Measurements from ENCODE around the gene TLE5.

TLE5 gene

DNA sequence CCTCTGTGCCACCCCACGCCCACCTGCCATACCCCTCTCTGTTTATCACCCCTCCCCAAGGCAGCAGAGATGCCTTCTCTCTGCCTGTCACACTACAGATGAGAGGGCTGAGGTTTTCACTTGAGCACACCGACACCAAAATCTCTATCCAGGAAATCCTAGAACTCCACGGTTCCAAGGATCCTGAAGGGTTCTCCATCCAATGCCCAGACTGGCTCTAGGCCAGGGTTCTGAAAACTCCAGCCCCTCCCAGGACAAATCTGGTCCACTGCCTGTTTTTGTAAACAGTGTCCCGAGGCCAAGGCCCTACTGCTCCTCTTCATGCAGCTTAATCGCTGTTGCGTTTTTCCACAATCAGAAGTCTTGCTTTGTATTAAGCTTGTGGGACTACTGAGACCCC is 53.3 kb downstream of the TLE5 start:
- Histone ChIP-seq H3K4me3 (ENCODE audit: low read depth, low read length) (no peak overlapping the region), H3K9ac (ENCODE audit: low read depth, low read length) (no peak overlapping the region), H3K27me3 (ENCODE audit: control insufficient read depth, insufficient read depth, low read length) (no peaks in the 10 kb centered on the region), H3K4me1 (ENCODE audit: control insufficient read depth, insufficient read depth, low read length) (no peaks in the 10 kb centered on the region), H3K9me3 (ENCODE audit: control insufficient read depth, insufficient read depth, low read length) (no peaks in the 10 kb centered on the region), H3K36me3 (ENCODE audit: control insufficient read depth, insufficient read depth, low read length) (no peaks in the 10 kb centered on the region)

DNA sequence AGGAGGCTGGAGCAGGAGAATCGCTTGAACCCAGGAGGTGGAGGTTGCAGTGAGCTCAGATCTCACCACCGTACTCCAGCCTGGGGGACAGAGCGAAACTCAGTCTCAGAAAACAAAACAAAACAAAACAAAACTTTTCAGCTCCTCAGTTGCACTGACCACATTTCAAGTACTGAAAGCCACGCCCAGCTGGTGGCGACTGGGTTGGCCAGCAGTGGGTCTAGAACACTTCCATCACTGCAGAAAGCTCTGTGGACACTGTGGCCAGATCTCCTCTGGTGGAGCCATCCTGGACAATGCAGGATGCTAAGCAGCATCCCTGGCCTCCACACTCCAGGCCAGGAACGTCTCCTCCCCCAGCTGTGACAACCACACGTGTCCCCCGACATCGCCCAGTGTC is 54.3 kb downstream of the TLE5 start:
- H3K36me3 ChIP-seq (ENCODE audit: control insufficient read depth, insufficient read depth, low read length) = no peaks in the 10 kb centered on the region
- no peaks in the 10 kb centered on the region for H3K27me3 ChIP-seq (ENCODE audit: control insufficient read depth, insufficient read depth, low read length)
- H3K4me3 ChIP-seq (ENCODE audit: low read depth, low read length) = no peak overlapping the region
- no peaks in the 10 kb centered on the region for H3K4me1 ChIP-seq (ENCODE audit: control insufficient read depth, insufficient read depth, low read length)
- H3K9ac ChIP-seq (ENCODE audit: low read depth, low read length) = no peak overlapping the region
- H3K9me3 ChIP-seq (ENCODE audit: control insufficient read depth, insufficient read depth, low read length) = no peaks in the 10 kb centered on the region

DNA sequence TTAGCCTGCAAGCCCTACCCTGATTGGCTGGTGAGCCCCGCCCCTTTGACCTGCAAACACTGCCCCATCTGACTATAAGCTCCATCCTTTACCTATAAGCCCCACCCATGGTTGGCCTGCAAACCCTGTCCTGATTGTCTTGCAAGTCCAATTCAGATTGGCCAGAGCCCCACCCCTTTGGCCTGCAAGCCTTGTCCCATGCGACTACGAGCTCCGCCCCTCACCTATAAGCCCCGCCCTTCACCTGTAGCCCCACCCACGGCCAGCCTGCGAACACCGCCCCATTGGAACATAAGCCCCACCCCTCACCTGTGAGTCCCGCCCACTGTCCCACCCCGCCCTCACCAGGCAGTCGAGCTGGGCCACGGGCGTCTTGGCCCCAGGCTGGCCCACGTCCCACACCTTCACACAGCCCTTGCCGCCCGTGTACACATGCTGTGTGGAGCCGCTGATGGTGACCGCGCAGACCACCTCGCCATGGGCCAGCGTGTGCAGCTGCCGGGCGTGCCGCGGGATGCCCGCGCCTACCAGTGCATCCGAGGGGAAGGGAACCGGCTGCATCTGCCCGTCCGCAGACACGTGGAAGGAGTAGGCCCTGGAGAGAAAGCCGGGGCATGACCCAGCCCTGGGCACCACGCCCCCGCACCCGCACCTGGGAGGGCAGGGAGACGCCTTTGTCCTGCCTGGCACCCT is 56.1 kb downstream of the TLE5 start:
- H3K4me3 ChIP-seq (ENCODE audit: low read depth, low read length) = no peak overlapping the region
- no peak overlapping the region for H3K9ac ChIP-seq (ENCODE audit: low read depth, low read length)
- no peaks in the 10 kb centered on the region for H3K9me3 ChIP-seq (ENCODE audit: control insufficient read depth, insufficient read depth, low read length)
- no peaks in the 10 kb centered on the region for H3K4me1 ChIP-seq (ENCODE audit: control insufficient read depth, insufficient read depth, low read length)
- H3K36me3 ChIP-seq (ENCODE audit: control insufficient read depth, insufficient read depth, low read length) = no peaks in the 10 kb centered on the region
- H3K27me3 ChIP-seq (ENCODE audit: control insufficient read depth, insufficient read depth, low read length) = no peaks in the 10 kb centered on the region

DNA sequence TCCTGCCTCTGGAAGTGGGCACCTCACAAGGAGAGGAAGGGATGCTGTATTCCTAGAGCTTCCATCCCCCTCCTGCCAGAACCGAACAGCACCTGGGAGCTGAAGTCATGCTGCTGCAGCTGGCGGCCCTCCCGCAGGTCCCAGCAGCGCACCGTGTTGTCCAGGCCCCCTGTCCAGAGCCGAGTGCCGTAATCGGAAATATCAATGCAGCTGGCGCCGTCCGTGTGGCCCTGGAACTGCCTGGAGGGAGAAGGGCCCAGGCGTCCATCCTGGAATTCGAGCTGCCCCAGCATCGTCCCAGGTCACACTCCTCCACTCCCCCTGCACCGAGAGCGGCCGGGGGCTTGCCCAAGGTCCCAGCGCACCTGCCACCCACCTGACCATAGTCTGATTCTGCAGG is 57.0 kb downstream of the TLE5 start:
- H3K36me3 ChIP-seq (ENCODE audit: control insufficient read depth, insufficient read depth, low read length) = no peaks in the 10 kb centered on the region
- no peaks in the 10 kb centered on the region for H3K9me3 ChIP-seq (ENCODE audit: control insufficient read depth, insufficient read depth, low read length)
- H3K4me1 ChIP-seq (ENCODE audit: control insufficient read depth, insufficient read depth, low read length) = no peaks in the 10 kb centered on the region
- no peak overlapping the region for H3K4me3 ChIP-seq (ENCODE audit: low read depth, low read length)
- H3K27me3 ChIP-seq (ENCODE audit: control insufficient read depth, insufficient read depth, low read length) = no peaks in the 10 kb centered on the region
- no peak overlapping the region for H3K9ac ChIP-seq (ENCODE audit: low read depth, low read length)

DNA sequence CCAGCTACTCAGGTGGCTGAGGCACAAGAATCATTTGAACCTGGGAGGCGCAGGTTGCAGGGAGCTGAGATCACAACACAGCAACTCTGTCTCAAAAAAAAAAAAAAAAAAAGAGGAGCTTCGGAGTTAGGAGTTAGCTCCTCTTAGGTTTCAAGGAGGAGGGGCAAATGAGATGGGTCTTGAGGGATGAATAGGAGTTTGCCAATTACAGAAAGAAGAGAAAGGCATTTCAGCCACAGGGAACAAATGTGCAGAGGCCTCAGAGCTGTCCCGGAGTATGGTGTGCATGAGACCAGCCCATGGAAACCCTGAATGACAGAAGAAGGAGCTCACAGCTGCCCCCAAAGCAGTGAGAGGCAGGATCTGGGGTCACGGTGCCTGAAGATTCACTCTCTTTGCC is 57.8 kb downstream of the TLE5 start:
- Histone ChIP-seq H3K9me3 (ENCODE audit: control insufficient read depth, insufficient read depth, low read length) (no peaks in the 10 kb centered on the region), H3K4me3 (ENCODE audit: low read depth, low read length) (no peak overlapping the region), H3K4me1 (ENCODE audit: control insufficient read depth, insufficient read depth, low read length) (no peaks in the 10 kb centered on the region), H3K27me3 (ENCODE audit: control insufficient read depth, insufficient read depth, low read length) (no peaks in the 10 kb centered on the region), H3K9ac (ENCODE audit: low read depth, low read length) (no peak overlapping the region), H3K36me3 (ENCODE audit: control insufficient read depth, insufficient read depth, low read length) (no peaks in the 10 kb centered on the region)

DNA sequence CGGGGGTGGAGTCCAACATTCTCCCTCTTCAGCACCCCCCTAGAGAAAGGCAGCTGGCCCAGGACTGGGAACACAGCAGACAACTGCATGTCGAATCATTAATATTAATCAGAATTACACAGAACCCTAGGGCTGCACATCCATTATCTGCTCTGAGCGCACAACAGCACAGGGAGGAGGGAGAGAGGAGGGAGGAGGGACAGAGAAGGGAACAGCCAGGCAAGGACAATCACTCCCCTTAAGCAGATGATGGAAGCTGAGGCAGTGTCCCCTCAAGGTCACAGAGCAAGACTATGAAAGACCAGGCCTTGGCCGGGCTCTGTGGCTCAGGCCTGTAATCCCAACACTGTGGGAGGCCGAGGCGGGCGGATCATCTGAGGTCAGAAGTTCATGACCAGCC is 59.2 kb downstream of the TLE5 start:
- no peak overlapping the region for H3K9ac ChIP-seq (ENCODE audit: low read depth, low read length)
- no peaks in the 10 kb centered on the region for H3K27me3 ChIP-seq (ENCODE audit: control insufficient read depth, insufficient read depth, low read length)
- no peak overlapping the region for H3K4me3 ChIP-seq (ENCODE audit: low read depth, low read length)
- no peaks in the 10 kb centered on the region for H3K36me3 ChIP-seq (ENCODE audit: control insufficient read depth, insufficient read depth, low read length)
- no peaks in the 10 kb centered on the region for H3K9me3 ChIP-seq (ENCODE audit: control insufficient read depth, insufficient read depth, low read length)
- no peaks in the 10 kb centered on the region for H3K4me1 ChIP-seq (ENCODE audit: control insufficient read depth, insufficient read depth, low read length)
